Endothelial cell (in vitro differentiated cells): ENCODE measurements around the gene ANXA2. TPM values are rescaled to one million over a fixed set of nuclear protein-coding genes. Genes with fewer than 3 reads are reported as not detected.
"Not testable (repeated sequence)": the region's sequence is repeated elsewhere in the genome, so short reads cannot be mapped to it uniquely, and the experiment has no call there.

ENCODE experiments used
- DNase-seq: peaks from one replicate; pipeline ENCODE4 v3.0.0; 2021; ENCODE audit warnings: low spot score
- H3K27ac Mint-ChIP-seq: one replicate; pipeline ENCODE4 v1.8.0; 2021; ENCODE audit warnings: mixed read lengths, inconsistent platforms; ENCODE audit not compliant: unreplicated experiment
- H3K27me3 Mint-ChIP-seq: one replicate; pipeline ENCODE4 v1.8.0; 2021; ENCODE audit warnings: mild to moderate bottlenecking, moderate library complexity, mixed read lengths, inconsistent platforms; ENCODE audit not compliant: unreplicated experiment
- H3K36me3 Mint-ChIP-seq: one replicate; pipeline ENCODE4 v1.8.0; 2021; ENCODE audit warnings: mild to moderate bottlenecking, low read depth, mixed read lengths, inconsistent platforms; ENCODE audit not compliant: unreplicated experiment
- H3K4me1 Mint-ChIP-seq: one replicate; pipeline ENCODE4 v1.8.0; 2021; ENCODE audit warnings: mild to moderate bottlenecking, mixed read lengths, inconsistent platforms; ENCODE audit not compliant: unreplicated experiment
- H3K4me3 Mint-ChIP-seq: one replicate; pipeline ENCODE4 v1.8.0; 2021; ENCODE audit warnings: mild to moderate bottlenecking, mixed read lengths, inconsistent platforms; ENCODE audit not compliant: unreplicated experiment
- H3K9me3 Mint-ChIP-seq: one replicate; pipeline ENCODE4 v1.8.0; 2021; ENCODE audit warnings: mixed read lengths, inconsistent platforms; ENCODE audit not compliant: unreplicated experiment
- CTCF ChIP-seq: fragments of 200-600 bp; sonication (generic); IDR thresholded peaks from one replicate; pipeline ENCODE4 v1.5.0; 2021; ENCODE audit warnings: antibody characterized with exemption; ENCODE audit not compliant: unreplicated experiment
- total RNA-seq: library from RNA; stranded (reverse); fragmentation: NEBNext Ultra II Directional; extraction: Animal tissue kit (Norgen Biotek cat#: 25700); gene quantifications from one replicate; pipeline ENCODE4 v1.2.1, GENCODE V29; 2021; ENCODE audit not compliant: unreplicated experiment

ANXA2 gene
- total RNA-seq, 1 donor from 2014 or later = 283 TPM

- peaks cover 19% of the 10 kb centered on the region for H3K4me1 Mint-ChIP-seq
Measured at GRCh38 chr15:60405399-60405798, 7.6 kb upstream of the ANXA2 start.

GRCh38 chr15:60404351-60404750, 6.6 kb upstream of the ANXA2 start:
- peaks cover 20% of the 10 kb centered on the region for H3K4me1 Mint-ChIP-seq
- not testable (repeated sequence) for H3K9me3 Mint-ChIP-seq, H3K4me3 Mint-ChIP-seq, DNase-seq, H3K36me3 Mint-ChIP-seq, H3K27me3 Mint-ChIP-seq, H3K27ac Mint-ChIP-seq

More at GRCh38 chr15:60405399-60405798, 7.6 kb upstream of the ANXA2 start:
- Mint-ChIP-seq H3K4me3 (no peak overlapping the region), H3K9me3 (no peaks in the 10 kb centered on the region), H3K27ac (no peak overlapping the region), H3K36me3 (no peaks in the 10 kb centered on the region), H3K27me3 (no peaks in the 10 kb centered on the region)
- no peak for DNase-seq
- no peak for TF ChIP-seq CTCF

GRCh38 chr15:60400944-60401343, 3.2 kb upstream of the ANXA2 start:
- H3K4me1 Mint-ChIP-seq = peaks cover 29% of the 10 kb centered on the region
- TF ChIP-seq CTCF = no peak
- H3K9me3 Mint-ChIP-seq = no peaks in the 10 kb centered on the region
- H3K27ac Mint-ChIP-seq = no peak overlapping the region
- DNase-seq = no peak
- H3K27me3 Mint-ChIP-seq = peaks cover 13% of the 10 kb centered on the region
- H3K4me3 Mint-ChIP-seq = no peak overlapping the region
- no peaks in the 10 kb centered on the region for H3K36me3 Mint-ChIP-seq

GRCh38 chr15:60399931-60400330, 2.1 kb upstream of the ANXA2 start:
- Mint-ChIP-seq H3K4me1 (peaks cover 33% of the 10 kb centered on the region), H3K27ac (no peak overlapping the region), H3K36me3 (no peaks in the 10 kb centered on the region), H3K9me3 (no peaks in the 10 kb centered on the region), H3K4me3 (no peak overlapping the region), H3K27me3 (peaks cover 13% of the 10 kb centered on the region)
- no peak for TF ChIP-seq CTCF
- DNase-seq = no peak

GRCh38 chr15:60399246-60399915, 1.6 kb upstream of the ANXA2 start:
- Mint-ChIP-seq H3K27me3 (peaks cover 13% of the 10 kb centered on the region), H3K9me3 (no peaks in the 10 kb centered on the region), H3K4me3 (peak overlapping the region; percentile 94), H3K27ac (peak overlapping the region; percentile 20), H3K36me3 (no peaks in the 10 kb centered on the region), H3K4me1 (peaks cover 38% of the 10 kb centered on the region)
- TF ChIP-seq CTCF = no peak
- DNase-seq = no peak
